A673 (cell line): ENCODE measurements around the gene NDC1.
"Not testable (repeated sequence)": the region's sequence is repeated elsewhere in the genome, so short reads cannot be mapped to it uniquely, and the experiment has no call there.

ENCODE experiments used
- EZH2 ChIP-seq: fragments of 200-600 bp; sonication (generic); IDR thresholded peaks from 2 replicates; pipeline ENCODE4 v1.6.1; 2017; ENCODE audit warnings: borderline replicate concordance, low read depth, mild to moderate bottlenecking, mixed read lengths, antibody characterized with exemption, low read length; ENCODE audit not compliant: poor library complexity, severe bottlenecking
- TF ChIP-seq, protein P1 (sequence below): fragments of 300-800, 200-600 bp; sonication (generic); conservative IDR thresholded peaks from 2 replicates; pipeline ENCODE4 v1.5.1; 2017; ENCODE audit warnings: low read depth, mild to moderate bottlenecking, antibody characterized with exemption, low read length, moderate library complexity, mixed read lengths

- not testable (repeated sequence) for TF ChIP-seq EZH2
- TF ChIP-seq, protein P1, sequence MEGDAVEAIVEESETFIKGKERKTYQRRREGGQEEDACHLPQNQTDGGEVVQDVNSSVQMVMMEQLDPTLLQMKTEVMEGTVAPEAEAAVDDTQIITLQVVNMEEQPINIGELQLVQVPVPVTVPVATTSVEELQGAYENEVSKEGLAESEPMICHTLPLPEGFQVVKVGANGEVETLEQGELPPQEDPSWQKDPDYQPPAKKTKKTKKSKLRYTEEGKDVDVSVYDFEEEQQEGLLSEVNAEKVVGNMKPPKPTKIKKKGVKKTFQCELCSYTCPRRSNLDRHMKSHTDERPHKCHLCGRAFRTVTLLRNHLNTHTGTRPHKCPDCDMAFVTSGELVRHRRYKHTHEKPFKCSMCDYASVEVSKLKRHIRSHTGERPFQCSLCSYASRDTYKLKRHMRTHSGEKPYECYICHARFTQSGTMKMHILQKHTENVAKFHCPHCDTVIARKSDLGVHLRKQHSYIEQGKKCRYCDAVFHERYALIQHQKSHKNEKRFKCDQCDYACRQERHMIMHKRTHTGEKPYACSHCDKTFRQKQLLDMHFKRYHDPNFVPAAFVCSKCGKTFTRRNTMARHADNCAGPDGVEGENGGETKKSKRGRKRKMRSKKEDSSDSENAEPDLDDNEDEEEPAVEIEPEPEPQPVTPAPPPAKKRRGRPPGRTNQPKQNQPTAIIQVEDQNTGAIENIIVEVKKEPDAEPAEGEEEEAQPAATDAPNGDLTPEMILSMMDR, result not testable (repeated sequence)
Observed at GRCh38 chr1:53875150-53875549, 37.1 kb upstream of the NDC1 start.
